HCT116 (cell line): Measurements from ENCODE around the gene SLC39A1. TPM values are rescaled to one million over a fixed set of nuclear protein-coding genes. Genes with fewer than 3 reads are reported as not detected.

Experiments used
- ATAC-seq: fragments of 200-7000 bp; cut with Tn5 transposase; 2 replicates; pipeline ENCODE4 v1.9.1; 2020; ENCODE audit warnings: mild to moderate bottlenecking, moderate library complexity
- BruUV-seq: library from RNA; stranded (reverse); fragments of 400-500 nt; replicated peaks from 2 replicates; lab custom pipeline; 2021; lab: Mats Ljungman, UMichigan
- CTCF ChIA-PET: fragments of 300-600 bp; sonication (Branson Sonifier 250); formaldehyde crosslinking; loops from one replicate; lab custom pipeline; 2021; ENCODE audit warnings: antibody characterized with exemption; lab: Charles Lee
- POLR2A ChIA-PET: fragments of 300-600, 350-600 bp; sonication (Branson Sonifier 250); formaldehyde crosslinking; loops from one replicate; lab custom pipeline; 2021; ENCODE audit warnings: antibody characterized with exemption; lab: Charles Lee
- RAD21 ChIA-PET, 2 experiments: fragments of 300-600 bp; sonication (Branson Sonifier 250); formaldehyde crosslinking; loops; one replicate each; lab custom pipeline; 2023; ENCODE audit warnings: low total read pairs in 2 of 2; ENCODE audit not compliant: uncharacterized antibody in 2 of 2, unreplicated experiment in 2 of 2, low non-redundant PET in 1 of 2; lab: Charles Lee
- DNase-seq: peaks from one replicate; pipeline ENCODE4 v3.0.0-alpha.2; 2010; ENCODE audit warnings: low read depth, low spot score
- H2AFZ ChIP-seq: fragments of 200-600 bp; shearing (Covaris generic), sonication (generic); 2 replicates; pipeline ENCODE4 v1.6.1; 2017; ENCODE audit warnings: low read depth, mixed run types, mixed read lengths, antibody characterized with exemption, low read length; ENCODE audit not compliant: poor library complexity, severe bottlenecking
- H3K27ac ChIP-seq: 2 replicates; pipeline ENCODE4 v1.5.1; 2012; ENCODE audit warnings: low read depth, low read length
- H3K27me3 ChIP-seq: fragments of 200-600 bp; sonication (generic); 2 replicates; pipeline ENCODE4 v1.6.1; 2016; ENCODE audit warnings: mixed run types, low read length, mixed read lengths; ENCODE audit not compliant: insufficient read depth
- H3K36me3 ChIP-seq, 2 experiments: fragments of 200-500 bp in 1 of 2; fragments of 200-600 bp in 1 of 2; sonication (Bioruptor generic) in 1 of 2; sonication (generic) in 1 of 2; 2 replicates each; pipeline versions ENCODE4 v1.5.1 to v1.6.1; 2014 to 2016; ENCODE audit warnings: low read length in 2 of 2, inconsistent platforms in 1 of 2, mixed read lengths in 1 of 2, mixed run types in 1 of 2; ENCODE audit not compliant: insufficient read depth in 2 of 2, control insufficient read depth in 1 of 2
- H3K4me1 ChIP-seq, 2 experiments: fragments of 200-600 bp in 1 of 2; sonication (generic) in 1 of 2; 2 replicates each; pipeline versions ENCODE4 v1.5.1 to v1.6.1; 2012 to 2017; ENCODE audit warnings: low read length in 2 of 2, inconsistent platforms in 1 of 2, mild to moderate bottlenecking in 1 of 2, mixed read lengths in 1 of 2, mixed run types in 1 of 2, moderate library complexity in 1 of 2; ENCODE audit not compliant: insufficient read depth in 2 of 2, control insufficient read depth in 1 of 2
- H3K4me2 ChIP-seq: fragments of 200-600 bp; sonication (generic); 2 replicates; pipeline ENCODE4 v1.6.1; 2017; ENCODE audit warnings: mixed run types, low read length, mixed read lengths
- H3K4me3 ChIP-seq, 2 experiments: fragments of 200-600 bp in 1 of 2; sonication (generic) in 1 of 2; replicated peaks in 1 of 2; 2 replicates each; pipeline ENCODE4 v1.5.1; 2011 to 2016; ENCODE audit warnings: low read length in 2 of 2, control low read depth in 1 of 2, low read depth in 1 of 2, mild to moderate bottlenecking in 1 of 2, mixed read lengths in 1 of 2, mixed run types in 1 of 2
- H3K79me2 ChIP-seq: fragments of 200-600 bp; sonication (generic); 2 replicates; pipeline ENCODE4 v1.6.1; 2017; ENCODE audit warnings: mild to moderate bottlenecking, mixed run types, low read length, moderate library complexity, mixed read lengths; ENCODE audit not compliant: insufficient read depth
- H3K9ac ChIP-seq: fragments of 200-600 bp; sonication (generic); 2 replicates; pipeline ENCODE4 v1.6.1; 2016; ENCODE audit warnings: low read length, mixed read lengths
- H3K9me2 ChIP-seq: fragments of 200-600 bp; sonication (generic), shearing (Covaris generic); 2 replicates; pipeline ENCODE4 v1.6.1; 2017; ENCODE audit warnings: mixed run types, mild to moderate bottlenecking, moderate library complexity; ENCODE audit not compliant: insufficient read depth
- H3K9me3 ChIP-seq, 2 experiments: fragments of 200-500 bp in 1 of 2; fragments of 200-600 bp in 1 of 2; sonication (Bioruptor generic) in 1 of 2; sonication (generic) in 1 of 2; 2 replicates each; pipeline ENCODE4 v1.6.1; 2014 to 2017; ENCODE audit warnings: low read length in 2 of 2, mixed read lengths in 2 of 2, inconsistent platforms in 1 of 2, low read depth in 1 of 2, mild to moderate bottlenecking in 1 of 2, mixed run types in 1 of 2, moderate library complexity in 1 of 2; ENCODE audit not compliant: control insufficient read depth in 1 of 2, insufficient read depth in 1 of 2
- H4K20me1 ChIP-seq: fragments of 200-600 bp; sonication (generic), shearing (Covaris generic); 2 replicates; pipeline ENCODE4 v1.6.1; 2017; ENCODE audit warnings: mixed run types, mild to moderate bottlenecking, moderate library complexity; ENCODE audit not compliant: insufficient read depth
- CBX3 ChIP-seq: IDR thresholded peaks from 2 replicates; pipeline ENCODE4 v1.6.1; 2012; ENCODE audit warnings: low read depth
- CEBPB ChIP-seq: IDR thresholded peaks from 2 replicates; pipeline ENCODE4 v1.6.1; 2012; ENCODE audit warnings: low read depth
- ELF1 ChIP-seq: IDR thresholded peaks from 2 replicates; pipeline ENCODE4 v1.6.1; 2012; ENCODE audit warnings: low read depth, borderline replicate concordance
- intact Hi-C: fragments of 100-400 bp; cut with micrococcal nuclease; formaldehyde crosslinking; loops from 2 replicates; pipeline ENCODE4 v1.10.0; 2022
- total RNA-seq: library from RNA; stranded (reverse); gene quantifications from one replicate; pipeline ENCODE4 v1.2.1, GENCODE V29; 2021; ENCODE audit not compliant: unreplicated experiment
- TF ChIP-seq, protein P1 (sequence below): IDR thresholded peaks from 2 replicates; pipeline ENCODE4 v1.6.1; 2011; ENCODE audit warnings: mild to moderate bottlenecking, low read length, moderate library complexity; ENCODE audit not compliant: insufficient replicate concordance; ENCODE audit errors: extremely low read depth
- TF ChIP-seq, protein P2 (sequence below), 3 experiments: fragments of 200-600 bp in 1 of 3; sonication (generic) in 1 of 3; IDR thresholded peaks in 2 of 3; conservative IDR thresholded peaks in 1 of 3; 2 replicates each; pipeline ENCODE4 v1.5.1; 2012 to 2017; ENCODE audit warnings: low read depth in 2 of 3, low read length in 2 of 3, antibody characterized with exemption in 1 of 3, borderline replicate concordance in 1 of 3, control low read depth in 1 of 3, mild to moderate bottlenecking in 1 of 3, mixed read lengths in 1 of 3, mixed run types in 1 of 3, moderate library complexity in 1 of 3; ENCODE audit not compliant: insufficient read depth in 1 of 3

Gene SLC39A1
- total RNA-seq, 1 experiment from 2014 or later = 51.5 TPM

DNA sequence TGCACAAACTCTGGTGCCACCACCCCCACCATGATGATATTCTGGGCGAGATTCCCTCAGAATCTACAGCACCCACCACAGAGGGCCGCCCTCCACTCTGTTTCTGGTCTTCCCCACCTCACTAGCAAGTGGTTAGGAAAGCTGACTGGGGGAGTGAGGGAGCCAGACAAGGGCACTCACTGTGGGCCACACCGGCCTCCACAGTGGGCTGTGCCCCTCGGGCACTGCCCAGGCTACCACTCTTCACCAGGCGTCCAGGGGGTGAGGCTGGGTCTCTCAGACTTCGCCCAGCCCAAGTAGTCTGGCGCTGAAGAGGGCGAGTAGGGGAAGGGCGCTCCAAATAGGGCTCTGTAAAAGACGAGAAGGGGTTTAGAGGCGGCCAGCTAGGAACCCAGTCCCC is 29.4 kb downstream of the SLC39A1 start (continued):
- TF ChIP-seq, protein P1, sequence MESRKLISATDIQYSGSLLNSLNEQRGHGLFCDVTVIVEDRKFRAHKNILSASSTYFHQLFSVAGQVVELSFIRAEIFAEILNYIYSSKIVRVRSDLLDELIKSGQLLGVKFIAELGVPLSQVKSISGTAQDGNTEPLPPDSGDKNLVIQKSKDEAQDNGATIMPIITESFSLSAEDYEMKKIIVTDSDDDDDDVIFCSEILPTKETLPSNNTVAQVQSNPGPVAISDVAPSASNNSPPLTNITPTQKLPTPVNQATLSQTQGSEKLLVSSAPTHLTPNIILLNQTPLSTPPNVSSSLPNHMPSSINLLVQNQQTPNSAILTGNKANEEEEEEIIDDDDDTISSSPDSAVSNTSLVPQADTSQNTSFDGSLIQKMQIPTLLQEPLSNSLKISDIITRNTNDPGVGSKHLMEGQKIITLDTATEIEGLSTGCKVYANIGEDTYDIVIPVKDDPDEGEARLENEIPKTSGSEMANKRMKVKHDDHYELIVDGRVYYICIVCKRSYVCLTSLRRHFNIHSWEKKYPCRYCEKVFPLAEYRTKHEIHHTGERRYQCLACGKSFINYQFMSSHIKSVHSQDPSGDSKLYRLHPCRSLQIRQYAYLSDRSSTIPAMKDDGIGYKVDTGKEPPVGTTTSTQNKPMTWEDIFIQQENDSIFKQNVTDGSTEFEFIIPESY = no peak
- TF ChIP-seq CEBPB = no peak
- TF ChIP-seq, protein P2, sequence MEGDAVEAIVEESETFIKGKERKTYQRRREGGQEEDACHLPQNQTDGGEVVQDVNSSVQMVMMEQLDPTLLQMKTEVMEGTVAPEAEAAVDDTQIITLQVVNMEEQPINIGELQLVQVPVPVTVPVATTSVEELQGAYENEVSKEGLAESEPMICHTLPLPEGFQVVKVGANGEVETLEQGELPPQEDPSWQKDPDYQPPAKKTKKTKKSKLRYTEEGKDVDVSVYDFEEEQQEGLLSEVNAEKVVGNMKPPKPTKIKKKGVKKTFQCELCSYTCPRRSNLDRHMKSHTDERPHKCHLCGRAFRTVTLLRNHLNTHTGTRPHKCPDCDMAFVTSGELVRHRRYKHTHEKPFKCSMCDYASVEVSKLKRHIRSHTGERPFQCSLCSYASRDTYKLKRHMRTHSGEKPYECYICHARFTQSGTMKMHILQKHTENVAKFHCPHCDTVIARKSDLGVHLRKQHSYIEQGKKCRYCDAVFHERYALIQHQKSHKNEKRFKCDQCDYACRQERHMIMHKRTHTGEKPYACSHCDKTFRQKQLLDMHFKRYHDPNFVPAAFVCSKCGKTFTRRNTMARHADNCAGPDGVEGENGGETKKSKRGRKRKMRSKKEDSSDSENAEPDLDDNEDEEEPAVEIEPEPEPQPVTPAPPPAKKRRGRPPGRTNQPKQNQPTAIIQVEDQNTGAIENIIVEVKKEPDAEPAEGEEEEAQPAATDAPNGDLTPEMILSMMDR (IDR thresholded peaks at IDR 0.05 in 2 of 3, conservative IDR thresholded peaks at IDR 0.05 in 1 of 3; ENCODE audit: borderline replicate concordance in 1 of 3, insufficient read depth in 1 of 3, low read depth in 2 of 3, low read length in 2 of 3) = no peak
- no peak for TF ChIP-seq CBX3

DNA sequence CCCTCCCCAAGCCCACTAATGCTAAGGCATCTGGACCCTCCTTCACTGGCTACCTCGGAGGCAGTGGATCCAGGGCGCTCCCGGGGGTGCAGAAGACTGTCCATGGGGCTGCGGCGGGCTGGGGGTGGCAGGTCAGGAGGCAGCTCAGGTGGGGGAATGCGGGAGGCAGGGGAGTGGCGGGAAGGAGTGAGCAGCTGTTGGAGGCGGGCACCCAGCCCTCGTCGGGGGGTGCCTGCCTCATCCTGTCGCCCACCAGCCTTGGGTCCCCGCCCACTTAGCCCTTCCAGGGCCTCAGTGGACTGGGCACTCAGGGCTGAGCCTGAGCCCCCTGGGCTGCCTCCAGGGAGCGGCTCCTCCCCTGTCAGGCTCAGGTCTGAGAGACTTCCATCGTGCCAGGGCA is 29.9 kb downstream of the SLC39A1 start:
- Histone ChIP-seq H3K27me3 (no peaks in the 10 kb centered on the region), H4K20me1 (no peaks in the 10 kb centered on the region), H2AFZ (no peak overlapping the region), H3K9me2 (no peaks in the 10 kb centered on the region), H3K4me1 (no peaks in the 10 kb centered on the region), H3K36me3 (peaks cover 13 to 22% of the 10 kb centered on the region in 2 experiments; a peak in 3 of 4 replicates), H3K79me2 (no peaks in the 10 kb centered on the region), H3K27ac (no peak overlapping the region), H3K4me2 (no peak overlapping the region), H3K9me3 (no peaks in the 10 kb centered on the region), H3K9ac (no peak overlapping the region), H3K4me3 (no peak overlapping the region)
- intact Hi-C loops = no loop called here
- POLR2A ChIA-PET = no interaction called here
- RAD21 ChIA-PET = no interaction called here
- DNase-seq (no peak), ATAC-seq (no peak)
- TF ChIP-seq ELF1 = no peak
- TF ChIP-seq, protein P1 = no peak
- no TSS peak for BruUV-seq
- CTCF ChIA-PET = no interaction called here
